Measurements from ENCODE around the gene SLC6A18.
A peak's percentile ranks its signal among the peaks of the same experiment; 100 is the strongest.

The SLC6A18 gene

DNA sequence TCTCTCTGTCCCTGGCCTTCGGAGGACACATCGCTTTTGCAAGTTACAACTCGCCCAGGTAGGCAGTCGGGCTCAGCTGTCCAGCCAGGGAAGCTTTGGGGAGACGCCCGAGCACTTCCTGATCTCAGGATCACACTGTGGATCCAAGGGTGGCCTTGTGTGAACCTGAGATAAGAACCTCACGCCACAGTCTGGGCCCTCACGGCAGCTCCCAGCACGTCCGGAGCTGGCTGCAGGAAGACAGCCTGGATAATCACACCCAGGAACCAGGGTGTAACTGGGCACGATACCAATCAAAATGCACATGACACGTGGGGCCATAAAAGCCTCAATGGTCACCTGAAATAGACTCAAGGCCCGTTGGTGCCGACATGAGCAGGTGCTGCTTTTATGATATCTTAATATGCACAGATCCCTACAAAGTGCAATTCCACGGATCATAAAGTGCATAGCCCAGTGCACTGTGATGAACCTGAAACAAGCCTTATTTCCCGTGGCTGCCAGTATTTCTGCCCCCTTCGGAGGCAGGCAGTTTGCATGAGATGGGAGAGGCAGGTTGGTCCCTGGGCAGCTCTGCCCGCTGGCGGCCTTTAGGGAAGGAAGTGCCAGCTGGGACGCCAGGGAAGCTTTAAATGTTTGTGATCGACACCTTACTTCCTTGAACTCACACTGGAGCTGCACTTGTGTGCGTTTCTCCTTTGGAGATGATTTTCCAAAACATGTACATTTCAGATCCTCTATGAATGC, 14.5 kb downstream of the SLC6A18 start:
- DNase-seq = no peak

DNA sequence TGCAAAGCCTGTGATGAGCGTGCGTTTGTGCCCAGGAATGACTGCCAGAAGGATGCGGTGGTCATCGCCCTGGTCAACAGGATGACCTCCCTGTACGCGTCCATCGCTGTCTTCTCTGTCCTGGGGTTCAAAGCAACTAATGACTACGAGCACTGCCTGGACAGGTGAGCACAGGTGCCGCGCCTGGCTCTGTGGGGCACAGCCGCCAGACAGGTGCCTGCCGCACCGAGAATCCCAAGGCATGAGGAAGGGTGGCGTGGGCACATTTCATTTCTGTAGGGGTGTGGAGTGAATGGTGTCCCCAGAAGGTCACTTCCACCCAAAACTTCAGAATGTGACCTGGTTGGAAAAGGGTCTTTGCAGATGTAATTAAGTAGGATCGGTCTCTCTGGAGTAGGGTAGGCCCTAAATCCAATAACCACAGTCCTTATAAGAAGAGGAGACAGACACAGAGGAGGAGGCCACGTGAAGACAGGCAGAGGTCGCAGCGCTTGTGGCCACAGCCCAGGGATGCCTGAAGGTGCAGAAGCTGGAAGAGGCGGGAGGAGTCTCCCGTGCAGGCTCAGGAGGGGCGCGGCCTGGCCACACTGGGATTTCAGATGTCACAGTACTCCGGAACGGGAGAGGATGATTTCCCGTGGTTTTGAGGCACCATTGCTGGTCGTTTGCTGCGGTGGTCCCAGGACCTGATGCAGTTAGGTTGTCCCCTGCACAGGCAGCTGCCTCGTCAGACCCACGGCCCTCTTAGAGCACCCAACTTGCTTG, 15.5 kb downstream of the SLC6A18 start:
- no peak for DNase-seq

DNA sequence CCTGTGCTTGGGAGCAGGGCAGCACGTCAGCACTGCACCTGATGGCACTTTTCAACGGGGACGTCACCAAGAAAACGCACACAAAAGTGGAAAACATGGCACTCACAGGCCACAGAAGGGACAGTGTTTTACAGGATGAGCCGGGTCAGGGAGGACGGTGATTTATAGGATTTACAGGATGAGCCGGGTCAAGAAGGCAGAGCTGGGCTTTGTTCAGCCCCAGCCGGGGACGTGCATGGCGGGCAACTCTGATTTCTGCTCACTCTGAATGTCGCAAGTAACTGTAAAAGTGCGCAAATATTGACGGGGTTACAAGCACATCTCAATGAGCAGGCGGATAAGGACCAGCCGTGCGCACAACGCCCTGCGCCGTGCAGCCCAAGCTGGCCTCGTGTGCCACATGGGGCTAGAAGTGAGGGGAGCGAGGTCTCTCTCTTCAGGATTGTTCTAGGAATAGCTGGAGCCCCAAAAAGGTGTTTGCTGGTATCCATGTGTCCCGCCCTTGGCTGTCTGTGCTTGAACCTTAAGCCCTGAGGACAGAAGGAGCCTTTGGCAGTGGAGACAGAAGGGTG, 16.4 kb downstream of the SLC6A18 start:
- no peak for DNase-seq

DNA sequence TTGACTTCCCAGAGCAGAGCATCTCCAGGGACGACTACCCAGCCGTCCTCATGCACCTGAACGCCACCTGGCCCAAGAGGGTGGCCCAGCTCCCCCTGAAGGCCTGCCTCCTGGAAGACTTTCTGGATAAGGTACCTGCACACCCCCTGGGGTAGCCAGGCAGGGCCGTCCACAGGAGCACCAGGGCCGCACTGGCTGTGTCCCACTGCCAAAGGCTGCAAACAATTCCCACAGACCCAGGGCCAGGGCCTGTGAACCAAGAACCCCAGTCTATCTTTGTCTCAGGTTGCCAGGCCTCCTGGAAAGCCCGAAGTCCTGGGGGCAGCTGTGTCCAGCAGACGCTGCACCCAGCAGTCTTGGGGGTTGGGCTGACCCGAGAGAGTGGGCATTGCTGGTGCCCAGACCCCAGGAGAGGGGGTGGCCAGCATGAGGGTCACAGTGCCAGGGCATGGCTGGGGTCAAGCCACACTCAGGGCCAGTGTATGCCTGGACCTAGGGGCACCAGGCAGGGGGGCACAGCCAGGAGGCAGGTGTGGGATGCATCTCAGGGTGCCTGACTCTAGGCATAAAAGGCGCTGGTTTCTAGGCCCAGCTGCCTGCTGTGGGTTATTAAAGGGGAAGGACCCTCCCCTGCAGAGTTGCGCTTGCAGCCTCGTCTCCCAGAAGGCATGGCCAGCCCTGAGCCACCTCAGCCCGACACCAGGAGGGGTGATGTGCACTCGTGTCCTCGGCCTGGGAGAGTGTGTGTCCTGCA, 17.7 kb downstream of the SLC6A18 start:
- no peak for DNase-seq

DNA sequence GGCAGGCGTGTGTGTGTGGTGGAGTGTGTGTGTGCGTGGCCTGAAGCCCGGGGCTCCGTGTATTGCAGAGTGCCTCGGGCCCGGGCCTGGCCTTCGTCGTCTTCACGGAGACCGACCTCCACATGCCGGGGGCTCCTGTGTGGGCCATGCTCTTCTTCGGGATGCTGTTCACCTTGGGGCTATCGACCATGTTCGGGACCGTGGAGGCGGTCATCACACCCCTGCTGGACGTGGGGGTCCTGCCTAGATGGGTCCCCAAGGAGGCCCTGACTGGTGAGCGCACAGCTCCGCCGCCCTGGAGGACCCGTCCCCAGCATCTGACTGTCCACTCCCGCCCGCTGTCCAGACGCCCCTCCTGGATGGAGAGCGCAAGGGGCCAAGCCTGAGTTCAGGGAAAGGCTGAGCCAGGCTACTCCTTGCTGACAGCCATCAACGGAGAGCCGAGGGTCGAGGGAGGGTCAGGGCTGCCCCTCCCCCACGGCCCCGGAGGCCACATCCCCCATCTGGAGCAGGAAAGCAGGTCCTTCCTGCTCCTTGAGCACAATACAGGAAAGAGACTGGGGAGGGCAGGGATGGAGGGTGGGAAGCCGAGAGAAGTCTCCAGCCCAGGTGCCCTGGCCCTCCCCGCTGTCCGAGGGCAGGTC, 18.4 kb downstream of the SLC6A18 start:
- DNase-seq = no peak

DNA sequence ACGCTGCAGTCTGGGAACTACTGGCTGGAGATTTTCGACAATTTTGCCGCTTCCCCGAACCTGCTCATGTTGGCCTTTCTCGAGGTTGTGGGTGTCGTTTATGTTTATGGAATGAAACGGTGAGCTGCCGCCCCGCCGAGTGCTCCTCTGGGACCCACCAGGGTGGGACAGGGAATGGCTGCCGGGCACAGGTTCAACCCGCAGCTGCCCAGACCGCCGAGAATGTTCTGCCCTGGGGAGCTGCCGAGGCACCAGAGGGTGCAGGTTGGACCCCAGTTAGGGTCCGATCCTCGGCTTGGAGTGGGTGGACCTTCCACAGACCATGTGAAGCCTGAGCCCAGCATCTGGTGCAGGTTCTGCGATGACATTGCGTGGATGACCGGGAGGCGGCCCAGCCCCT, 19.1 kb downstream of the SLC6A18 start:
- no peak for DNase-seq

DNA sequence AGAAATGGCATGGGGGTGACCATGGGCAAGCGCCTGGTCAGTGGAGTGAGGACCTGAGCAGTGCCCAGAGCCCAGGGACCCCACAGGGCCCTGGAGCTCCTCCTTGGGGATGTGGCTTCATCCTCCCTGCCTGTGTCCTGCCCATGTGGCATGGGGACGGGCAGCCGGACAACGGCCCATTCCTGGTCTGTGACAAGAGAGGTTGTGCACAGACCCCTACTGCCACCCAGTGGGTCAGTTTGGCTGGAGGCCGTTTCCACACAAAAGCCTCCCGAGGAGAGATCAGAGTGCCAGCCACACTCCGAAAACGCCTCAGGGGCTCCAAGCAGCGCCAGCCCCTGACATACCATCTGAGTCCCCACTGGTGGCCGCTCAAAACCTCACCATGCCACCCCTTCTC, 19.8 kb downstream of the SLC6A18 start:
- no peak for DNase-seq

DNA sequence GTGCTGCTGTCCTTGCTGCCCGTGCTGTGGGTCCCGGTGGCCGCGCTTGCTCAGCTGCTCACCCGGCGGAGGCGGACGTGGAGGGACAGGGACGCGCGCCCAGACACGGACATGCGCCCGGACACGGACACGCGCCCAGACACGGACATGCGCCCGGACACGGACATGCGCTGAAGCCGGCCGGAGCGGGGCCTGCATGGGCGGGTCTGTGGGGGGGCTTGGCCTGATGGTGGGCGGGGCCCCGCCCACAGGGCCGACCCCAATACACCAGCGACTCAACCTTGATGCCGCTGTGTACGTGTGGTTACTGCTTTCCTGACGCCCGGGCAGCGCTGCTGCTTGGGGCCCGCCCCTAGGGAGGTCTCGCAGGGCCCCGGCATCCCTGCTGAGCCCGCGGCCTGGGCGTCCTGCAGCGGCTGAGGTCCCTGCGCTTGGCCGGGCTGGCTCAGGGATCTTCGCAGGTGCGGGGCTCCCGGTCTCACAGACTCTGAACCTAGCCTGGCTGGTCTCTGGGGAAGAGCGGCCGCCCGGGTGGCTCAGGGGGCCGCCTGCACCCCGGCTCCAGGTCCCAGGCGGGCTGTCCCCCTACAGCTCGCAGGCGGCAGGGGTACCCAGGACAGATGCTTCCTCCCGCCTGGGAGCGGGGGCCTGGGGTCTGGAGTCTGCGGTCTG, 20.9 kb downstream of the SLC6A18 start:
- no peak for DNase-seq

DNA sequence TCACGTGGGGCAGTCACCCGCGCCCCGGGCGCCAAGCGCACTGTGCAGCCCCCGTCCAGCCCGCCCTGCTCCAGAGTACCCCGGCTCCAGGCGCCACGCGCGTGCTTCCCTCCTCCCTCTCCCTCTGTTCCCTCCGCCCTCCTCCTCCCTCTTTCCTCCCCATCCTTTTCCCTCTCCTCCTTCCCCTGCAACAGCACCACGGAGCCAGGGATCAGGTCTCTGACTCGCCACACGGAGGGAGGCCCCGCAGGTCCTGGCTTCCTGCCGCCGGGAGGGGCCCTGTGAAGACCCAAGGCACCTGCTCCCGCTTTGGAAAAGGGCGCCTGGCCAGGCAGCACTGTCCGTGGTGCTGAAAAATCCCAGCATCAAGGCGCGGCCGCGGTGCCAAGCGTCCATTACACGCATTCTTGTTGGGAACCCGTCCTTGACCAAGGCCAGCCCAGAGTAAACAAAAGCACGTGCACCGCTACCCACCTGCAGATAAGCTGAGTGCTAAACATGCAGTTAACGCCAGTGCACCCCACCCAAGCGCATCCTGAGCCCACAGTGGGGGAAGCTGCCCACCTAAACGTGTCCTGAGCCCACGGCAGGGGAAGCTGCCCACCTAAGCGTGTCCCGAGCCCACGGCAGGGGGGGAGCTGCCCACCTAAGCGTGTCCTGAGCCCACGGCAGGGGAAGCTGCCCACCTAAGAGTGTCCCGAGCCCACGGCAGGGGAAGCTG, 21.7 kb downstream of the SLC6A18 start:
- DNase-seq = peak in 1 of 2 donors; percentile 35

DNA sequence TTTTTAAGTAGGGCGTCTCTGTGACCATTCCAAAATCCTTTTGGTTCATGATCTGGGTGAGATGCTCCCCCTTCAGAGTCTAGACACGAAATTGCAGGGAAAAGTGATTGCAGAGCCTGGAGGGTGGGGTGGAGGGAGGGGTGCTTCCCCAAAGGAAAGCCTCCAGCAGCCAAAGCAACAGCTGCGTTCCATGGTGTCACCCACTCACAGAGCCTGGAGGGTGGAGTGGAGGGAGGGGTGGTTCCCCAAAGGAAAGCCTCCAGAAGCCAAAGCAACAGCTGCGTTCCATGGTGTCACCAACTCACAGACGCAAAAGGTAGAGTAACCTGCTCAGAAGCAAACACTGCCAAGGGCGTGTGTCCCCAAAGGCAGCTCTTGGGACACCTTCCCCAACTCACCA, 22.6 kb downstream of the SLC6A18 start:
- DNase-seq = no peak

DNA sequence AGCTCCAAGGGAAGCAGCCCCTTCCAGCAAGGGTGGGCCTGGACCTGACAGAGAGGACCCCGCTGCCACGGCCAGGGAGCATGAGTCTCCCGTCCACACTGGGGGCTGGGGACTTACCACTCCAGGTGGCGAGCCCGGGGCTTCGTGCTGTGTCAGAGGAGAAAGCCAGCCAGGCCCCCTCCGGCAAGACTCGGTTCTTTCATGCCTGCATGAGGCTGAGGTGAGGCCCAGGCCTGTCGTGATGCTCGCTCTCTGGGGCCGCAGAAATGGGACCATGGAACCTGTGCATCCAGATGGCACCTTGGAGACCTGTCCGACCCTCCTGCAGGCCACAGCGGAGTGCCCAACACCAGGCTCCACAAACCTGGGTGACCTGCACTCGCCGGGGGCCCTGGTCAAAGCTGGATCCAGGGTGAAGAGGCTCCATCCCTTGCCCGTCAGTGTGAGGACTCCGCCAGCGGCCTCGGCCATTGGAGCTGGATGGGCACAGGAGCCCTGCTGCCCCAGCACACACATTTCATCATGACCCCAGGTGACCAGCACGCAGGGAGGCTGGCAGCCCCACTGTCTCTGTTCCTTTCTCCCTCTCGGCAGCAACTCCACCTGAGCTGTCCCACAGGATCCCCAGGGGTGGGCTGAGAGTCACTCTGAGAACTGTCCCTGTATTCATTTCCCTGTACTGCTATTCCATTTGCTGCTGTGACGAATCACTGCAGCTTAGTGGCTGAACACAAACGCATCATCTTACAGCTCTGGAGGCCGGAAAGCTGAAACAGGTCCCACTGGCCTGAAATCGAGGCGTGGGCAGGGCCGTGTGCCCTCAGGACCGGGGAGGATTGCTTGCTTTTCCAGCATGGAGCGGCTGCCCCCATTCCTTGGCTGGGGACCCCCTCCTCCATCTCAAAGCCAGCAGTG, 24.4 kb downstream of the SLC6A18 start:
- DNase-seq = no peak

DNA sequence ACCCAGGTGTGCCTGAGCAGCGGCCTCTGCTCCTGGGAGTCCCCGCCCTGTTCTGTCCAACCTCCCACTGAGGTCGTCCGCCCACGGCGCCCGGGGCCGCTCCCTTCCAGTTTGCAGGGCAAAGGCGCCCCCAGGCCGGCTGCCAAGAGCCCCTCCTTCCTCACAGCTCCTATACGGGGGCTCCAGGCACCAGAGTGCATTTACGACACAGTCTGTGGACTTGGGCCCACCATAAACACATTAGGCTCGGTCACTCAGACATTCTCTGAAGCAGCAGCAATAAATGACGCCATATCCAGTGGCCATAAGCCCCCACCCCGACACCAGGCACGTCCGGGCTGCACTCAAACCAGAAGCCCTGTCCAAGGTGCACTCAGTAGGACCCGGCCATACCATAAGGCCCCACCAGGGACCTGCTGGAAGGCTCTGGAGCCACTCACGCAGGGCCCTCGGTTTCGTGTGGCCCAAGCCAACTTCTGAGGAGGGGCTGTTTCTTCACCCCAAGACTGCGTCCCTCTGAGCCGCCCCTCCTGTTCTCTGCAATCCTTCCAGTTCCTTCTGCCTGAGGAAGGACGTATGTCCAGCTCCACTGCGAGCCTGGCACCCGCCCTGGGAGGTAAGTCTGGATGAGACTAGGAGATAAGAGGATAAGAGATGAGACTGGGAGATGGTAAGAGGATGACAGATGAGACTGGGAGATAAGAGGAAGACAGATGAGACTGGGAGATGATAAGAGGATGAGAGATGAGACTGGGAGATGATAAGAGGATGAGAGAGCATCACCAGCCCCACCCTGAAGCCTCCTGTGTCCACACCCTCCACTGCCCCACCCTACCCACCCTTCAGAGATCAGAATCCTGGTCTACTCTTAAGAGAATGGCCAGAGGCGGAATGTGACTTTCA, 26.7 kb downstream of the SLC6A18 start:
- DNase-seq = no peak

DNA sequence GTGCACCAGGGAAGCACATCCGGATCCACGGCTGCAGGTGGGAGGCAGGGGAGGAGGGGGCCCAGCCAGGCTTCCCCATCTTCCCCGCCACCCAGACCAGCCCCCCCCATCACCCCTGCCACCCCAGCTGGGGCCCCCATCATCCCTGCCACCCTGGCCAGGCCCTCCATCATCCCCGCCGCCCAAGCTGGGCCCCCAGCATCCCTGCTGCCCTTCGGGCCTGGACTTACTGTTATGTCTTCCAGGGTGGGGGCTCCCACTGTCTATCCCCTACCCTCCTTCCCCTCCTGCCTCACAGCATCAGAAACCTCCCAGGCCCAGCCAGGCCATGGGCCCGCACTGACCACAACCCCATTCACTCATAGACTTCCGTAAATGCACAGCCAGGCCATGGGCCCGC, 27.5 kb downstream of the SLC6A18 start:
- no peak for DNase-seq

DNA sequence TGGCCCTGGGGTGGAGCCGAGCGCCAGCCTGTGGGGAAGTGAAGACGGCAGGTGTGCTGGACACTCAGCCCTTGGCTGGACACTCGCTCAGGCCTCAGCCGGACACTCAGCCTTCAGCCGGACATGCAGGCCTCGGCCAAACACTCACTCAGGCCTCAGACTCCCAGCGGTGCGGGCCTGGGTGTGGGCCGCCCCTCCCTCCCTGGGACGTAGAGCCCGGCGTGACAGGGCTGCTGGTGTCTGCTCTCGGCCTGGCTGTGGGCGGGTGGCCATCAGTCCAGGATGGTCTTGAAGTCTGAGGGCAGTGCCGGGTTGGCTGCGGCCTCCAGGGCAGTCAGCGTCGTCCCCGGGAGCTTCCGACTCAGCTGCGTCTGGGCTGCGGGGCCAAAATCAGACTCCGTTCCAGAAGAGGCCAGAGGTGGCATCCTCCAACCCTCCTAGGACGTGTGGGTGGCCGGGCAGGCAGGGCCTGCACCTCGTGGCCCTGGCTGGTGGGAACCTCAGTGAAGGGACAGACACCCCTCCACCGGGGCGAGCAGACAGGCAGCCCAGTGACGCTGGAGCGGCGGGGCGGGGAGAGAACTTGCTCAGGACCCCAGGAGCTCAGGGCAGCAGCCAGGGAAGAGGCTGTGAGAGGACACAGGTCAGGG, 28.4 kb downstream of the SLC6A18 start:
- DNase-seq = no peak

DNA sequence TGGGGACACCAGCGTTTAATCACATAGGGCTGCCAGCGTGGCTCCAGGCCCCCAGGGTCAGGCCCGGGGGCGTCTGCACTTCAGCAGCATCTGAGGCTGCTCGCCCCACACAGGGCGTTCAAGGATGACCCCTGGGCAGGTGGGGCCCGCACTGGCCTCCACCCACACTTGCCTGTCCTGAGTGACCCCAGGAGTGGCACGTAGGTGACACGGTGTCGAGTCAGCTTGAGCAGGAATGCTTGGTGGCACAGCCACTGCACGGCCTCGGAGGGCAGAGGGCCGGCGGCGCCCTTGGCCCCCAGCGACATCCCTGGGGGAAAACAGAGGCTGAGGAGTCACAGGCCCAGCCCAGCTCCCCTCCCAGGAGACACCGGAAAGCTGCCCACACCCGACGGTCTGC, 29.0 kb downstream of the SLC6A18 start:
- DNase-seq = no peak

DNA sequence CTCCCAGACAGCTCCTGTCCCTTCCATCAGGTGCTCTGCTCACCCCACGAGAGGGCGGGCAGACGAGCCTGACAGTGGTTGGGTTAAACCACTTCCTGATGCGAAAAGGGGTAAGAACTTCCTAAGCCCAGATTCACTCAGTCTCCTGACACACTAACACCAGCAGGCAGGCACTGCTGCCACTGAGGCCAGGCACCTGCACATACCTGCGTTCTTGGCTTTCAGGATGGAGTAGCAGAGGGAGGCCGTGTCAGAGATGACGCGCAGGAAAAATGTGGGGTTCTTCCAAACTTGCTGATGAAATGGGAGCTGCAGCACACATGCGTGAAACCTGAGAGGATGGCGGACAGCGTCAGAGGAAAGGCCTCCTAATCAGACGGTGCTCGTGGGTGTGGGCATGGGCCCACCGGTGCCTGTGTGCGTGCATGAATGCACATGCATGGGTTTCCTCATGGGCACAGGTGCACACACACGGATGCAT, 29.9 kb downstream of the SLC6A18 start:
- DNase-seq = peak; percentile 36

DNA sequence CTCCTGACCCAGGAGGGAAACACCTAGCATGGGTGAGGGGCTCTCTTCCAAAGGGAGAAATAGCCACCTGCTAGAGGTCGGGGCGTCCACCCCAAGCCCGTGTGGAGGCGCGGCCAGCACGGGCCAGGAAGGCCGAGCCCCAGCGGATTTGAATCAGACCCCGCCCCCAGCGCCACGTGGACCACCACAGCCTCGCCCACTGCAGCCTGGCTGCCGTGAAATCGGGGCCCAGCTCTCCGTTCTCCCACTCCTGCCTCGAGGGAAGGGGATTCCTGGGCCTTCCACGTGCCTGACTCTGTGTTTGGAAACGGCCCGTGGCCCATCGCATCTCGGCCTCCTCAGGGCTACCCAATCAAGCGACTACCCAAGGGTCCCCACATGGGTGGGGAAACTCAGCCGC, 31.6 kb downstream of the SLC6A18 start:
- DNase-seq = no peak

DNA sequence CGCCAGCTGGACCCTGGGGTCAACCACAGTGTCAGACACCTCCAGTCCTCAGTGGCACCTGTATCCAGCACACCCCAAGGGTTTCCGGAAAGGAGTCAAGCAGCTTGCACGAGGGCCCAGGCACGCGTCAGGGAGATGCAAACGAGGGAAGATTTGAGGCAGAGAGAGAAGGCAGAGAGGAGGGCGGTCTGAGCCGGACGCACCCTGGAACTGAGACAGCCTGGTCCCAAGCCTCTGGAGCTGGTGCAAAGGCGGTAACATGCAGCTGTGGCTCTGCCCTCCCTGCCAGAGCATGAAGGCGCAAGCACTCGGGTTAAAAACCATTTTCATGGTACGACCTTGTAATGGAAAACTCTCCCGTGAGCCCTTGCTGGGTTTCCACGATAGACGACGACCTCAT, 32.2 kb downstream of the SLC6A18 start:
- no peak for DNase-seq

DNA sequence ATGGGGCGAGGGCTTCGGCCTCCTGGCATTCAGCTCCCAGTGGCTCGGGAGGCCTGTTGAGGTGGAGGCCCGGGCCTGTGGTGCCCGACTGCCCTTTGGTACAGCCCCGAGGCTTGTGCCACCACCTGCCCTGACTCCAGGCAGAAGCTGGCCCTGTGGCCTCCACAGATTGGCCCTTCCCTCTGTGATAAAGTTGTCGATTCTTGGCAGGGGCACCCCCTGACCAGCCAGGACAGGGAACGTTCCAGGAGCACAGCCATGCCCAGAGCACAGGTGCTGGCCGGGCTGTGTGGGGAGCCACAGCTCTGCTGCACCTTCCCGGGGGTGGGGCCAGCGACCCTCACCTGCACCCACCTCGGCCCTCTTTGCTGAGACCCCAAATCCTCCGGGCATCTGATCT, 32.7 kb downstream of the SLC6A18 start:
- no peak for DNase-seq
